ENCODE measurements around the gene CDK5. TPM values are rescaled to one million over a fixed set of nuclear protein-coding genes. Genes with fewer than 3 reads are reported as not detected.

Gene CDK5
- total RNA-seq, 1 experiment from 2014 or later, result 23.8 TPM

DNA sequence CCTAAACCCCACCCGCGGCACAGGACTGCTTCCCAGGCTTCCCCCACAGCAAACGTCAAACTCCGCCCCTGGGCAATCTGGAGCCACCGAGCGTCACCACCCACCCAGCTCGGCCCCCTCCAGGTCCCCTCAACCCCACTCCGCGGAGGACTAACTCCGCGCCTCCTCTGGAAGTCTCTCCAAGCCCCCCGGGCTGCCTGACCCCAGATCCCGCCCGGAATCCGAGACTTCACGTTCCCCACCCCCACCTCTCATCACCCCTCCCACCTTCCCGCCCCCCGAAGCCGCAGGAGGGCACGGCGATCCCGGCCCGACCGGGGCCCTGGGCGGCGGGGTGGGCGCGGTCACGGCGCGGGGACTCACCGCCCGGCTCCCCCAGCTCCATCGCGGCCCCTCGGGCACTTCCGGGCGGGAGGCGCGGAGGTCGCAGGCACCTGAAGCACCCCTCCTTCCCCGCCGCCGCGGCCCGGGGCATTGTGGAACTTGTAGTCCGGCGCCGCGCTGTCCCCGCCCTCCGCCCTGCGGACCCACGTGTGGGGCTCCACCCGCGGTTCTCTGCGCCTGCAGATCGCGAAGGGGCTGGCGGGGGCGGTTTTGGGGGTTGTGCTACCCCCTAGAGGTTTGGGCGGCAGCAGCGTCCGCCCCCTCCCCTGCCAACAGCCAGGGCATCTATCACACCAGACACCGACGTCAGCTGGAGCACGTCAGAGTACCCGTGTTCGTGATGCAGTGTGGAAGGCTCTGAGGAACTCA is 25.6 kb upstream of the CDK5 start, which contains the start of gene TMUB1:
Gene TMUB1, minus strand, starts transcription at position 423 of the 753 bp plus-strand sequence. CDS start 930 bp downstream, outside the sequence.
- Histone ChIP-seq H3K27me3 (replicated peaks; ENCODE audit: control insufficient read depth, insufficient read depth, low read length) (no peaks in the 10 kb centered on the region), H3K4me3 (ENCODE audit: low read depth, low read length) (peak within 1 kb of the TSS; percentile 98), H3K36me3 (ENCODE audit: control insufficient read depth, insufficient read depth, low read length) (no peaks in the 10 kb centered on the region), H3K9me3 (no peaks in the 10 kb centered on the region), H3K4me1 (peaks cover 27% of the 10 kb centered on the region)
- peak within 1 kb of the TSS; percentile 87 for H3K27ac Mint-ChIP-seq (ENCODE audit: unreplicated experiment)
- ChIA-PET CTCF (interaction anchor here (0.7 to 1.2 kb wide), 2 partner anchors 55 to 121 kb away, joined by 3 read pairs; partner anchors contain the start of gene ABCB8), POLR2A (interaction anchor here (2.0 kb wide), 1 partner anchor 20 kb away, joined by 21 read pairs; no protein-coding TSS in a partner anchor)
- TF ChIP-seq, protein P1, sequence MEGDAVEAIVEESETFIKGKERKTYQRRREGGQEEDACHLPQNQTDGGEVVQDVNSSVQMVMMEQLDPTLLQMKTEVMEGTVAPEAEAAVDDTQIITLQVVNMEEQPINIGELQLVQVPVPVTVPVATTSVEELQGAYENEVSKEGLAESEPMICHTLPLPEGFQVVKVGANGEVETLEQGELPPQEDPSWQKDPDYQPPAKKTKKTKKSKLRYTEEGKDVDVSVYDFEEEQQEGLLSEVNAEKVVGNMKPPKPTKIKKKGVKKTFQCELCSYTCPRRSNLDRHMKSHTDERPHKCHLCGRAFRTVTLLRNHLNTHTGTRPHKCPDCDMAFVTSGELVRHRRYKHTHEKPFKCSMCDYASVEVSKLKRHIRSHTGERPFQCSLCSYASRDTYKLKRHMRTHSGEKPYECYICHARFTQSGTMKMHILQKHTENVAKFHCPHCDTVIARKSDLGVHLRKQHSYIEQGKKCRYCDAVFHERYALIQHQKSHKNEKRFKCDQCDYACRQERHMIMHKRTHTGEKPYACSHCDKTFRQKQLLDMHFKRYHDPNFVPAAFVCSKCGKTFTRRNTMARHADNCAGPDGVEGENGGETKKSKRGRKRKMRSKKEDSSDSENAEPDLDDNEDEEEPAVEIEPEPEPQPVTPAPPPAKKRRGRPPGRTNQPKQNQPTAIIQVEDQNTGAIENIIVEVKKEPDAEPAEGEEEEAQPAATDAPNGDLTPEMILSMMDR (IDR thresholded peaks at IDR 0.05; ENCODE audit: insufficient read depth in 1 of 2, low read depth in 1 of 2, low read length in 1 of 2, severe bottlenecking in 1 of 2, unreplicated experiment in 1 of 2), result no peak
- intact Hi-C loops (cut with micrococcal nuclease; ENCODE audit: unreplicated experiment), result loop anchor here (2.0 kb wide), 1 partner anchor 54 kb away; the partner anchor contains the start of gene ABCB8
- no peaks in the 10 kb centered on the region for H3K27me3 Mint-ChIP-seq (ENCODE audit: insufficient read depth, unreplicated experiment)
- peaks cover 13% of the 10 kb centered on the region for H3K4me1 Mint-ChIP-seq (ENCODE audit: low read depth, unreplicated experiment)
- no TSS peak for BruUV-seq (replicated peaks)
- H3K9me3 Mint-ChIP-seq (ENCODE audit: unreplicated experiment), result no peaks in the 10 kb centered on the region
- H3K4me3 Mint-ChIP-seq (ENCODE audit: unreplicated experiment), result peak within 1 kb of the TSS; percentile 93
- H3K36me3 Mint-ChIP-seq (ENCODE audit: insufficient read depth, unreplicated experiment), result peaks cover 35% of the 10 kb centered on the region
- peak; percentile 82 for DNase-seq

- Mint-ChIP-seq H3K36me3 (ENCODE audit: insufficient read depth, unreplicated experiment) (peaks cover 43% of the 10 kb centered on the region), H3K27ac (ENCODE audit: unreplicated experiment) (peak overlapping the region; percentile 87), H3K4me3 (ENCODE audit: unreplicated experiment) (peak overlapping the region; percentile 93), H3K9me3 (ENCODE audit: unreplicated experiment) (no peaks in the 10 kb centered on the region), H3K27me3 (ENCODE audit: insufficient read depth, unreplicated experiment) (no peaks in the 10 kb centered on the region), H3K4me1 (ENCODE audit: low read depth, unreplicated experiment) (peaks cover 13% of the 10 kb centered on the region)
- intact Hi-C loops (cut with micrococcal nuclease; ENCODE audit: unreplicated experiment), result loop anchor here (2.0 kb wide), 1 partner anchor 54 kb away; the partner anchor contains the start of gene ABCB8
- no peak for DNase-seq
- CTCF ChIA-PET, result interaction anchor here (0.7 to 1.2 kb wide), 2 partner anchors 54 to 120 kb away, joined by 3 read pairs; partner anchors contain the start of gene ABCB8
- BruUV-seq (replicated peaks), result no TSS peak
- Histone ChIP-seq H3K36me3 (ENCODE audit: control insufficient read depth, insufficient read depth, low read length) (no peaks in the 10 kb centered on the region), H3K9me3 (no peaks in the 10 kb centered on the region), H3K27me3 (replicated peaks; ENCODE audit: control insufficient read depth, insufficient read depth, low read length) (no peaks in the 10 kb centered on the region), H3K4me3 (ENCODE audit: low read depth, low read length) (peak overlapping the region; percentile 98), H3K4me1 (peaks cover 21% of the 10 kb centered on the region)
- TF ChIP-seq, protein P1 (IDR thresholded peaks at IDR 0.05; ENCODE audit: insufficient read depth in 1 of 2, low read depth in 1 of 2, low read length in 1 of 2, severe bottlenecking in 1 of 2, unreplicated experiment in 1 of 2), result no peak
- POLR2A ChIA-PET, result interaction anchor here (2.0 kb wide), 1 partner anchor 20 kb away, joined by 21 read pairs; no protein-coding TSS in a partner anchor
Measured at GRCh38 chr7:151082141-151083070, 24.7 kb upstream of the CDK5 start.
